Measurements from ENCODE around the gene ACSL1. TPM values are rescaled to one million over a fixed set of nuclear protein-coding genes. Genes with fewer than 3 reads are reported as not detected.

The ACSL1 gene, protein sequence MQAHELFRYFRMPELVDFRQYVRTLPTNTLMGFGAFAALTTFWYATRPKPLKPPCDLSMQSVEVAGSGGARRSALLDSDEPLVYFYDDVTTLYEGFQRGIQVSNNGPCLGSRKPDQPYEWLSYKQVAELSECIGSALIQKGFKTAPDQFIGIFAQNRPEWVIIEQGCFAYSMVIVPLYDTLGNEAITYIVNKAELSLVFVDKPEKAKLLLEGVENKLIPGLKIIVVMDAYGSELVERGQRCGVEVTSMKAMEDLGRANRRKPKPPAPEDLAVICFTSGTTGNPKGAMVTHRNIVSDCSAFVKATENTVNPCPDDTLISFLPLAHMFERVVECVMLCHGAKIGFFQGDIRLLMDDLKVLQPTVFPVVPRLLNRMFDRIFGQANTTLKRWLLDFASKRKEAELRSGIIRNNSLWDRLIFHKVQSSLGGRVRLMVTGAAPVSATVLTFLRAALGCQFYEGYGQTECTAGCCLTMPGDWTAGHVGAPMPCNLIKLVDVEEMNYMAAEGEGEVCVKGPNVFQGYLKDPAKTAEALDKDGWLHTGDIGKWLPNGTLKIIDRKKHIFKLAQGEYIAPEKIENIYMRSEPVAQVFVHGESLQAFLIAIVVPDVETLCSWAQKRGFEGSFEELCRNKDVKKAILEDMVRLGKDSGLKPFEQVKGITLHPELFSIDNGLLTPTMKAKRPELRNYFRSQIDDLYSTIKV
- 445 TPM for total RNA-seq
- long read RNA-seq, transcript ACSL1-202 (20 exons, 3,636 nt) = minor isoform, 5 of 360 reads
- long read RNA-seq, transcript ACSL1-201 (21 exons, 3,832 nt) = major isoform, 113 of 360 reads
- long read RNA-seq, partial matches to known transcripts = 42 of 360 reads
- long read RNA-seq, other reads (novel, unspliced or antisense) = 198 of 360 reads

DNA sequence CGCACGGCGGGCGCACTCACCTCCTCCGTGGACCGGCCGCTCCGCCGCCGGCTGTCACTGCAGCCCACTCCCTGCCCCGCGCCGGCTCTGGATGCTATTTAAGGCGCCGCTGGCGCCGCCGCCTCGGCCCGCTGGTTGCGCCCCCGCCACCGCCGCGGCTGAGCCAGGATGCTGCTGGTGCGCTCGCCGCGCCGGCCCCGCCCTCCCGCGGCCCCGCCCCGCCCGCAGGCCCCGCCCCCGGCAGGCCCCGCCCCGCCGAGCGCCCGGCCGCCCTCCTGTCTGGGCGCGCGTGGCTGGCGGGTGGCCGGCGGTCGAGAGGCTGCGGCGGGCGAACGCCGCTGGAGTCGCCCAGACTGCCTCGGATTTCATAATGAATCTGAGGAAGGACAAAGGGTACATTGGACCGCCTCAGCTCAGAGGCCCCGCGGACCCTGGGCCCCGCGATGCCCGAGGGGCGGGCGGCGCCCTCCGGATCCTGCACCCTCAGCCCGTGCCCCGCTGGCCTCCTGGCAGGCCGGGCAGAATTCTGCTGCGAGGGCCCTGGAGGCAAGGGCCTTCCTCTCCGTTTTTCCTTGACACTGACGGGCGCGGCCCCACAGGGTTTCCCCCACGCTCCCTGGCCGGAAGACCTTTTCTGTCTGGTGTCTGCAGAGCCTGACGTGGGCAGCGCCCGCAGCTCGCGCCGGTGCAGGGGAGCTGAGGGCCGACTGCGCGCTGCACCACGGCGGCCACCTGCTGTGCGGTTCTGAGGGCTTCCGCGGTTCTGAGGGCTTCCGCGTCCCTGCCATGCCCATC is at the start of gene ACSL1:
ACSL1 (minus strand) TSS at position 73 of the 795 bp plus-strand sequence. CDS start 22,454 bp downstream, outside the sequence.
- intact Hi-C loops (cut with DNase I) = loop anchor here (2.0 to 10.0 kb wide), 2 partner anchors 21 to 159 kb away; no protein-coding TSS in a partner anchor
- peak; percentile 91 for ATAC-seq
- DNase-seq (ENCODE audit: missing footprints) = peak; percentile 97

DNA sequence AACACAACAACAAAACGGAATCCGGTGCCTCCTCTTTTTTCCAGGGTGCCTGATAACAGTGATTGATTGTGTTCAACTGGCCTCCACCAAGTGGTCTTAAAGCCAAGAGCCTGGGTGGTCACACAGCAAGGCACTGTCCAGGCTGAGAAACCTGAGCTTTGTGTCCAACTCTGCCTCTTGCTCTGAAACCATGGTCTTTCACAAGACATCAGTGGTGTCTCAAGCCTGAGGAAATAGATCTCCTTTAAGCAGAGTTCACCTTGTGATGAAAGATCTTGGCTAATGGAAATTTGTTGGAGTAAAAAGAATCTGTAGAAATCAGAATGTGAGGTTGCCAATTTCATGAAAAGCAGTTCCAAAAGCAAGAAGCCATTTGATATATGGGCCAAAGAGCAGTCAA is 47.3 kb upstream of the ACSL1 start:
- ATAC-seq = no peak
- DNase-seq (ENCODE audit: missing footprints) = no peak
- intact Hi-C loops (cut with DNase I) = no loop called here

DNA sequence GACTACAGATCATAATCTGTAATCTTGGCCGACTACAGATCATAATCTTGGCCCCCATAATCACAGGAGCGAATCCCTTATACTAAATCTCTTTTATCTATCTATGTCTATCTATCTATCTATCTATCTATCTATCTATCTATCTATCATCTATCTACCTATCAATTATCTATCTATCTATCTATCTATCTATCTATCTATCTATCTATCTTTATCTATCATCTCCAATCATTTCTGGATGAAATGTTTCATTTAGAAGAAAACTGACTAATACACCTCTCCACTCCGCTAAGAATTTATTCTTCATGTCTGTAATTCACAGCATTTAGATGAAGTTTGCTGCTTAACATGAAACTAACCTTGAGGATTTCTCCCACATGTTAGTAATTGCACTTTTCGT is 45.0 kb upstream of the ACSL1 start:
- DNase-seq (ENCODE audit: missing footprints) (no peak), ATAC-seq (no peak)

DNA sequence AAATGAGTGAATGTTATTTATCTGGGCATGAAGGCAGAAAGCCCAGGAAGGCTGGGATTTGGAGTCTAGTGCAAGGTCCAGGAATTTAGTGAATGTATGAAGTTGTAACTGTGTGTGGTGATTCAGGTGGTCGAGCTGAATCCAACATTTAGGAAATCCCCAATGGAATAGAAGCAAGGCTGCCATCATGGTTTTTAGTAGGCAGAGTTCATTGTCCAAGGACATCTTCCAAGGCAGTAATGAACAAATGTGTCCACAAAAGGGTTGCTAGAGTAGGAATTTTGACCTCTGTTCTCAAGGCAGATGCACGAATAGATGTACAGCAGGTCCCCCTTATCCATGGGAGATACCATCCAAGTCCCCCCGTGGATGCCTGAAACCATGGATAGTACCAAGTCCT is 42.9 kb upstream of the ACSL1 start:
- ATAC-seq (no peak), DNase-seq (ENCODE audit: missing footprints) (no peak)
- intact Hi-C loops (cut with DNase I) = no loop called here

More for the DNA sequence above, 45.0 kb upstream of the ACSL1 start:
- intact Hi-C loops (cut with DNase I) = no loop called here

DNA sequence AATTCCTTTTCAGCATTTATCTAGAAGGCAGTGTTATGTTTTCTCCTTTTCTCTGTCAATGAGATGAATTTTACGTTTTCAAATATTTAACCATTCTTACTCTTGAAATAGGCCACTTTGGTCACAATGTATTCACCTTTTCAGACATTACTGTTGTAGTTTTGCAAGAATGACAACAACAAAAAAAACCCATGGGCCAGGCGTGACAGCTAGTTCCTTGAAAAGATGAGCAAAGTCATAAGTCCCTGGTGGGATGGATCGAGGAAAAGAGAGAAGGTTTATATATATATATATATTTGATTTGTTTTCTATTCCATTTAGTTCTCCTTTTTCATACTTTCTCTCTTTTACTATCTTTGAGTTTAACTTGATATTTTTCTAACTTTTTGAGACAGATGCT is 38.1 kb upstream of the ACSL1 start:
- ATAC-seq (no peak), DNase-seq (ENCODE audit: missing footprints) (no peak)
- intact Hi-C loops (cut with DNase I) = no loop called here

DNA sequence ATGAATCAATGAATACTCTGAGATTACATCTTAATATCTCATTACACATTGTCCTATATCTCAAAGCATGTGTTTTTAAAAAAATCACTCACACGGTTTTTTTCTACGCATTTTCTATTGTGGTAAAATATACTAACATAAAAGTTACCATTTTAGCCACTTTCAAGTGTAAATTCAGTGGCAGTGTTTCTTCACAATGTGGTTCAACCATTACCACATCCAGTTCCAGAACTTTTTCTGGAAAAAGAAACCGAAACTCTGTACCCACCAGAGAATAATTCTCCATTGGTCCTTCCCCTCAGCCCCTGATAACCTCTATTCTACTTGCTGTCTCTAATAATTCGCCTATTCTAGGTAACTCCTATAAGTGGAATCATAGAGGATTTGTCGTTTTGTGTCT is 35.3 kb upstream of the ACSL1 start:
- intact Hi-C loops (cut with DNase I) = no loop called here
- no peak for DNase-seq (ENCODE audit: missing footprints)
- ATAC-seq = no peak

DNA sequence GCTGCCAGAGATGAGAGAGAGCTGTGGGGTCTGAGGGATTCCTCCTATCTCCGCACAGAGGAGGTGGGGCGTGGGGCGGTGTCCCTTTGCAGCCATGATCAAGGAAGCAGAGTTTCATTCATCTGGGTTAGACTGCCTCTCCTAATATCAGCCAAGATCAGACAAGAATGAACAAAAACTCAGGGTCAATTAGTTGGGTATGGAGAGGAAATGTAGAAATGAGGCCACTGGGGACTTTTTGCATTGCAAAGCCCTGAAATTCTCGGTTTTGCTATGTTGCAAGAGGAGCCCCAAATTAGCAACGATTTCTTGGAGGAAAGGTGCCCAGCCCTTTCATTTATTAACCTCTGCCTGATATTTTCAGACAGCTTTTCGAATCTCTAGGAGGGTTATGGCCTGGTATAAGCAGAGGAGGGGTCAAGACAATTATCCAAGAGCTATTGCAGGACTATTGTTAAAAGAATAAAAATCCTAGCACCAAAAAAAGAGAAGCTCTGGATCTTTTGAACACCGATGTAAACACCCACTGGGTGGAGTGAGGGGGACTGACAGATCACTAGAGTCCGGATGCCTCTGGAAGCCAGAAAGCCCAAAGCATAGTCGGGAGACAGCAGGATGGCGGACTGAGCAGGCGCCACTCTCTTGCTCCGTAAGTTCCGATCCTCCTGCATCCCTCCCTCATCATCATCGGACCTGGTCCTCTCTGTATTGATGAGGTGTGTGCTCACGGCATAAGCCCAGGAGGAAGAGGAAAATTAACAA is 34.4 kb upstream of the ACSL1 start:
- intact Hi-C loops (cut with DNase I) = no loop called here
- no peak for ATAC-seq

DNA sequence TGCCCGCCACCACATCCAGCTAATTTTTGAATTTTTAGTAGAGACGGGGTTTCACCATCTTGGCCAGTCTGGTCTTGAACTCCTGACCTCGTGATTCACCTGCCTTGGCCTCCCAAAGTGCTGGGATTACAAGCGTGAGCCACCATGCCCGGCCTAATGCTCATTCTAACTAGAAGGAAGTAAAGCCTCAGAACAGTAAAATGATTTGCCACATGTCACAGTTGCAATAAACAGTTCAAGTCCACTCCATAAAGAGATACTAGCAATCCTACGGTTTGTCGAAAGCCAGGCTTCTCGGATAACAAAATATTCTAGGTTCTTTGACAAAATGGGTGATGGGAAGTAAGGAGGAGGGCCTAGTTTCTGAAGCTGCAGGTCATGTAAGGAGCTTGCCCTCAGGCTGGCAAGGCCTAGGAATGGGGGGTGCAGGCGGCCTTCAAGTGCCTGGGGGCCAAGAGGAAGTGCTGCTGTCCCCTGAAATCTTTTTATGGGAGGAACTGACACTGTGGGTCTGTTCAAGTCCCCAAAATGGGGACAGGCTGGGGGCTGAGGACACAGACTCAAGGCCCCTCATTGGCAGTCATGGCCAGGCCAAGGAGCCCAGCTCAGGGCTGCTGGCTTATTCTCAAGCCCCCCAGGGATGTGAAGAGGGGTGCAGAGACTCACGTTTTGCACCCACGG is 31.8 kb upstream of the ACSL1 start:
- ATAC-seq (no peak), DNase-seq (ENCODE audit: missing footprints) (no peak)
- intact Hi-C loops (cut with DNase I) = no loop called here

More for the DNA sequence above, 34.4 kb upstream of the ACSL1 start:
- no peak for DNase-seq (ENCODE audit: missing footprints)

DNA sequence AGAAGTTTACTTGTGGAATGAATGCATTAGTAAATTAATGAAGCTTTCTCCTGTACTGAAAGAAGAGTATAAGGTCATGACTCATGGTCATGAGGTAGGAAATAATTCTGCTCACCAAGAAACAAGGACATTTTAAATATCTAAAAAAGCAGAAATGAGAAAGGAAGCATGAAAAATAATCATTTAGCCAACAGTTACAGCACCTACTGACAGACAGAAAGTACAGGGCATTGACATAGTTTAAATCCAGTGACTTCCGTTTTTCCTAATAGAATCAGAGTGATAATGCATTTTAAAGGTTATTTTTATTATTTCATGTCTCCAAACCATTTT is 30.5 kb upstream of the ACSL1 start:
- intact Hi-C loops (cut with DNase I) = no loop called here
- ATAC-seq = no peak

DNA sequence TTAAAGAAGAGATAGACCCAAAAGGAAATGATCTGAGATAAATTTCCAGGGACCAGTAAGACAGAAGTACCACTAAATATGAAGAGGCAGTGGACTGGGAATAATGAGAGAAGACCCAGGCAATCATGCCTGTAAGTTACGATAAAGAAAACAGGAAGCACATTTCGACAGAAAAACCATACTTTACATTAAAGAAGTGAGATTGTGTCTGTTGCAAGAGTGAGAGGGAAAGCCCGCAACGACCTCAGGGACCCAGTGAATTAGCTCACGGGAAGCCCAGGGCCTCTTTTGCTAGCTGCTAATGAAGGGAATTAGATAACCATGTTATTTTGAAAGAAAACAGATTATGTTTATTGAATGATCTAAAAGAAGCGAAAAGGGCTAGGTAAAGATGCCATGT is 28.9 kb upstream of the ACSL1 start:
- intact Hi-C loops (cut with DNase I) = no loop called here
- no peak for ATAC-seq
- DNase-seq (ENCODE audit: missing footprints) = peak; percentile 74

More for the DNA sequence above, 30.5 kb upstream of the ACSL1 start:
- no peak for DNase-seq (ENCODE audit: missing footprints)

DNA sequence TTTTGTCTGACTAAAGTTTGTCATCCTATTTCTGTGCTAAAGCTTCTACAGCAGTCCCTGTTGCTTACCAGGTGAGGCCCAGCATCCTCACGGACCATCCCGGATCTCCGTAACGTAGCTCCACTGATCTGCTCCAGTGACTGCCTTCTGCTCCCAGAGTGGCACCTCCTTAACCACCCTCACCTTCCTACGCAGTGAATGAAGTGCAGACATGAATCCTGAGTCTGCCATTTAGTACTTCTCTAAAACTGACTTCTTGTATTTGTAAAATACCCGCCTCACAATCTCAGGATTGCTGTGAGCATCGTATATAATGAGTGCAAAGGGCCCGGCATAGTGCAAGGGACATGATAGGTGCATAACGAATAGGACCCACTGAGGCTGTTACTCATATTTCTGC is 27.7 kb upstream of the ACSL1 start:
- intact Hi-C loops (cut with DNase I) = no loop called here
- ATAC-seq (no peak), DNase-seq (ENCODE audit: missing footprints) (no peak)

DNA sequence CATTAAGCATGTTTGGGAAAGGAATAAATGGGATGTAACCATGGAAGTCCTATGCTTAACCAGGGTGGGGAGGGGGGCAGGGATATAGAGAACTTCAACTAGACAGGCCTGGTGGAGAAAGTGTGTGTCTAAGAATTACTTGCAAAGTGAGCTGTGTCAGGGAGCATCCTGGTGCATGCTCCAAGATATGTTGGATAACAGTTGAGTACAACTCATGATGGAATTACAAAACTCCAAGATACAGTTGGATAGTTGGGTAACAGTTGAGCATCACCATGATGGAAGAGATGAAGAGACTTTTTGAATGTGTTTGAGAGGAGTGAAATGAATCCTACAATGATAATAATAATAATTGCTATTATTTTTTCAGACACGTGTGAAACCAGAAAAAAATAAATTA is 26.1 kb upstream of the ACSL1 start:
- DNase-seq (ENCODE audit: missing footprints) = no peak
- intact Hi-C loops (cut with DNase I) = no loop called here

DNA sequence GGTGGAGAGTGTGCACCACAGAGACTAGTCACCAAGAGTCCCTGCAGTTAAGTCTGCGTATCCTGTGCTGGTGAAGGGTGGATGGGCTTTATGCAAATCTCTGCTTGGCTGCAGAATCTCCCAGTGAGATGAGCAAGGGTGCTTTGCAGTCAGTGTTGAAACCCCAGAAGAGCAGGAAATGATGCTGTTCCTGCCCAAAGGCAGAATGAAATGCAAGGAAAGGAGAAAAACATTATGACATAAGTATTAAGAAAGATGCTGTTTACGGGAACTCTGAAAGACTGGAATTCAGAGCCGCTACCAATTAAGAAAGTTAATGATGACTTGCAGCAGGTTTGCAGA is 25.4 kb upstream of the ACSL1 start:
- DNase-seq (ENCODE audit: missing footprints) (no peak), ATAC-seq (peak; percentile 54)
- intact Hi-C loops (cut with DNase I) = no loop called here

More for the DNA sequence above, 26.1 kb upstream of the ACSL1 start:
- no peak for ATAC-seq

DNA sequence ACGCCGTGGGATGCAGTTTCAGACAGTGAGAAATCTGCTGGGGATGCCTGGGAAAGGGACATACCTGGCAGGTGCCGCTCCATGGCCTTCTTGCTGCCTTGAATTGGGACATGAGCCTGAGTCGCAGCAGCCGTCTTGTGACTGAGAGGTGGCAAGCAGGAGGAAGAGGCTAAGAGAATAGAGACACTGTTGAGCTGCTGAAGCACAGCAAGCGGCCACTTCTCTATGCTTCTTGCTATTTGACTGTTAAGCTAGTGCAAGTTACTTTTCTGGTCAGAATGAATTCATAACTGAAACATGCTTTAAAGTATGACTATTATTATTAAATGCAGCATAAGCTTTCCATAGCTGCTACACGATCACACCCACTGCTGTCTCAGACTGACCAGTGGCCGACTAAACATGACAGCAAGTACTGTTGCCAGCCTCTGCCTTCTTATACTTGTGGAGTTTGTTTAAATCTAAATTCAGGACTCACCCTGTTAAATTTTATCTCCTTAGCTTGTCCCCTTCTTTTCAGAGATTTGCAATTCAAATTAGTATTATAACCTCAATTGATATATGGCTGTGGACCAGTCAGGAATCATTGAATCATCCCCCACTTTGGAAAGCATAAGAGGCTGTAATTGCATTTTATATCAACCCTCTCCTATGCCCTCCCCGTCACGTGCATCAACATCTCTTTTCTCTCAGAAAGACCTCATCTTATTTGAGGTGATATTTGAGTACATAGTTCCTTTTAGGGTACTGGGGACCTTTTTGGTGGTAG is 24.8 kb upstream of the ACSL1 start:
- ATAC-seq (no peak), DNase-seq (ENCODE audit: missing footprints) (no peak)
- intact Hi-C loops (cut with DNase I) = no loop called here

DNA sequence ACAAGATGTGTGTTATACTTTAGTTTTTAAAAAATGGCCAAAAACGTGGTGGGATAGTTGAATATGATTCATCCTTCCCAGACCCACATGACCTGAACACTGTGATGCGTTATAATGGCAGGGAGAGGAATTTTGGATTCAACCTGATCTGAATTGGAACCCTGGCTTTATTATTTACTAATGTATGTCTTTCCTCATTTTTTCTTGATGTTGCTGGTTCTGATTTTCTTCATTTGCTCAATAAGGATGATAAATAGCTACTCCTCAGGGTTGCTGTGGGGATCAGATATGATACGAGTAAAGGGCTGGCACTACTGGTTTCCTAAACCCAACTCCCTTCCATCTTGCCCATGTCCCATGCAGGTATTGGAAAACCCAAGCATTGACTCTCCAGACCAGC is 24.2 kb upstream of the ACSL1 start:
- intact Hi-C loops (cut with DNase I) = no loop called here
- ATAC-seq (no peak), DNase-seq (ENCODE audit: missing footprints) (no peak)

DNA sequence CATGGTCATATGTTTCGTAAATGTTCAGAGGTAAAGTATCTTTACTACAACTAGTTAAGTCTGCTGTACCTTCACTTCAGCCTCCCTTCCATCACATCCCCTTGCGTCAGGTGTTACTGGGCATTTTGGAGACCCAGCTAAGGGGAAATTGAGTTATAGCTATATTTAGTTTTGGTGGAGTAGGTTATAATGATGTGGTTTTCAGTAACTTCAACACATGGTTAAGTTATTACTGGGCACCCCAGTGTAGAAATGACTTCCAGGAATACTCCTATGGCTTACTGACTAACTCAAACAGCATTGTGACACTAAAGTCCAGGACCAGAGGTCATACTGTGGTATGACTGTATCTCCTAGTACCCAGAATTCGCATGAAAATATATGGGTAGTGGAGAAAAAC is 23.4 kb upstream of the ACSL1 start:
- ATAC-seq (no peak), DNase-seq (ENCODE audit: missing footprints) (no peak)
- intact Hi-C loops (cut with DNase I) = no loop called here

DNA sequence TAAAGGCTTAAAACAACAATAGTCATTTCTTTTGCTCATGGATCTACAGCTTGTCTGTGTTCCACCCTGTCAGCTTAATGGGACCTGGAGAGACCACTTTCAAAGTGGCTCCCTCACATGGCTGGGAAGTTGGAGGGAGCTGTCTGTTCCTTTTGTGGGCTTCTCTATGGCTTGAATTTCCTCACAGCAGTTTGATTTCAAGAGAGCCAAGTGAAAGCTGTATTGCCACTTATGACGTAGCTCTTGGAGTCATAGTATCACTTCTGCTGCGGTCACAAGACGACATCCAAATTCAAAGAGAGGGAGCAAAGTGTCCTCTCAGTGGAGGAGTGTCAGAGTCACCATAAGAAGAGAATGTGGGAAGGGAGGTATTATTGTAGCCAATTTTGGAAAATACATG is 22.7 kb upstream of the ACSL1 start:
- ATAC-seq (no peak), DNase-seq (ENCODE audit: missing footprints) (no peak)
- intact Hi-C loops (cut with DNase I) = no loop called here

All from Right ventricle myocardium inferior (tissue), 1 donor.